HG03064 (cell line): ENCODE results near the gene USP17L29.
"Not testable (repeated sequence)": the region's sequence is repeated elsewhere in the genome, so short reads cannot be mapped to it uniquely, and the experiment has no call there.

Experiments
- ATAC-seq: cut with Tn5 transposase; IDR thresholded peaks from one replicate; pipeline ENCODE4 v1.9.1; 2021; ENCODE audit warnings: low read depth; ENCODE audit not compliant: unreplicated experiment

USP17L29 gene, protein sequence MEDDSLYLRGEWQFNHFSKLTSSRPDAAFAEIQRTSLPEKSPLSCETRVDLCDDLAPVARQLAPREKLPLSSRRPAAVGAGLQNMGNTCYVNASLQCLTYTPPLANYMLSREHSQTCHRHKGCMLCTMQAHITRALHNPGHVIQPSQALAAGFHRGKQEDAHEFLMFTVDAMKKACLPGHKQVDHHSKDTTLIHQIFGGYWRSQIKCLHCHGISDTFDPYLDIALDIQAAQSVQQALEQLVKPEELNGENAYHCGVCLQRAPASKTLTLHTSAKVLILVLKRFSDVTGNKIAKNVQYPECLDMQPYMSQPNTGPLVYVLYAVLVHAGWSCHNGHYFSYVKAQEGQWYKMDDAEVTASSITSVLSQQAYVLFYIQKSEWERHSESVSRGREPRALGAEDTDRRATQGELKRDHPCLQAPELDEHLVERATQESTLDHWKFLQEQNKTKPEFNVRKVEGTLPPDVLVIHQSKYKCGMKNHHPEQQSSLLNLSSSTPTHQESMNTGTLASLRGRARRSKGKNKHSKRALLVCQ

DNA sequence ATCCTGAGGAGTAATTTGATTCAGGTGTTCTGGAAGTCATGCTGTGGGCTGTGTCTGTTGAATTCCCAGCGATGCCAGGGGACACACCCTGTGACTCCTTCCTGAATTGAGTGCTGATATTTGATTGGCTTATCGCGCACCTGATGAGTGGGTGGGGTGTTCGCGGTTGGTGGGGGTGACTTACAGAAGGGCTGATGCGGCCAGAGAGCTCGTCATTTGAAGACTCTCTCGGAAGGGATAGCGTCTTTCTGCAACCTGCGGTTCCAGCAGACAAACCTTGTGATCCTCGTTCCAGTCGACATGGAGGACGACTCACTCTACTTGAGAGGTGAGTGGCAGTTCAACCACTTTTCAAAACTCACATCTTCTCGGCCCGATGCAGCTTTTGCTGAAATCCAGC, at the start of gene USP17L29:
Gene USP17L29 (plus strand): TSS at position 301 of the 400 bp plus-strand sequence. CDS start 0 bp downstream, at position 301.
- ATAC-seq = not testable (repeated sequence)

DNA sequence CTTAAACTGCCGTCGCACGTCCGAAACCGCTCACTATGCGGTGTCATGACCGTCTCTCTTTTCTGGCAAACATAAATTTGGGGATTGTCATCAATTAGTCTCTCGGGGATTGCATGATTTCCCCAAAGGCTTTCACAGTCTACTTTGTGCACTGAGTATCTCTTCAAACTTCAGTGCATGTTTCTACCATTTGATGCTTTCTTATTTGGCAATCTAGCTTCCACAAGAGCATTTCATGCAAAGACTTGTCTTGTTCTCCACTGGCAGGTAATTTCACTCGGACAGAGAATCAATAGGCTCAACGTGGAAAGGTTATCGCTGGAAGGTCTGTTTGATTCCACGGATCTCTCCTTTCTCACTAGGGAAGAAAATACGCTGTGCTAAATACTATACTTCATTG, 29.2 kb upstream of the USP17L29 start:
- ATAC-seq = not testable (repeated sequence)

DNA sequence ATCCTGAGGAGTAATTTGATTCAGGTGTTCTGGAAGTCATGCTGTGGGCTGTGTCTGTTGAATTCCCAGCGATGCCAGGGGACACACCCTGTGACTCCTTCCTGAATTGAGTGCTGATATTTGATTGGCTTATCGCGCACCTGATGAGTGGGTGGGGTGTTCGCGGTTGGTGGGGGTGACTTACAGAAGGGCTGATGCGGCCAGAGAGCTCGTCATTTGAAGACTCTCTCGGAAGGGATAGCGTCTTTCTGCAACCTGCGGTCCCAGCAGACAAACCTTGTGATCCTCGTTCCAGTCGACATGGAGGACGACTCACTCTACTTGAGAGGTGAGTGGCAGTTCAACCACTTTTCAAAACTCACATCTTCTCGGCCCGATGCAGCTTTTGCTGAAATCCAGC, 28.6 kb upstream of the USP17L29 start, which contains the start of gene USP17L24:
Gene USP17L24 (plus strand): TSS at position 301 of the 400 bp plus-strand sequence. CDS start 0 bp downstream, at position 301.
- ATAC-seq = not testable (repeated sequence)

DNA sequence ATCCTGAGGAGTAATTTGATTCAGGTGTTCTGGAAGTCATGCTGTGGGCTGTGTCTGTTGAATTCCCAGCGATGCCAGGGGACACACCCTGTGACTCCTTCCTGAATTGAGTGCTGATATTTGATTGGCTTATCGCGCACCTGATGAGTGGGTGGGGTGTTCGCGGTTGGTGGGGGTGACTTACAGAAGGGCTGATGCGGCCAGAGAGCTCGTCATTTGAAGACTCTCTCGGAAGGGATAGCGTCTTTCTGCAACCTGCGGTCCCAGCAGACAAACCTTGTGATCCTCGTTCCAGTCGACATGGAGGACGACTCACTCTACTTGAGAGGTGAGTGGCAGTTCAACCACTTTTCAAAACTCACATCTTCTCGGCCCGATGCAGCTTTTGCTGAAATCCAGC, 23.8 kb upstream of the USP17L29 start, which contains the start of gene USP17L25:
Gene USP17L25 (plus strand): TSS at position 301 of the 400 bp plus-strand sequence. CDS start 0 bp downstream, at position 301.
- not testable (repeated sequence) for ATAC-seq

DNA sequence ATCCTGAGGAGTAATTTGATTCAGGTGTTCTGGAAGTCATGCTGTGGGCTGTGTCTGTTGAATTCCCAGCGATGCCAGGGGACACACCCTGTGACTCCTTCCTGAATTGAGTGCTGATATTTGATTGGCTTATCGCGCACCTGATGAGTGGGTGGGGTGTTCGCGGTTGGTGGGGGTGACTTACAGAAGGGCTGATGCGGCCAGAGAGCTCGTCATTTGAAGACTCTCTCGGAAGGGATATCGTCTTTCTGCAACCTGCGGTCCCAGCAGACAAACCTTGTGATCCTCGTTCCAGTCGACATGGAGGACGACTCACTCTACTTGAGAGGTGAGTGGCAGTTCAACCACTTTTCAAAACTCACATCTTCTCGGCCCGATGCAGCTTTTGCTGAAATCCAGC, 19.1 kb upstream of the USP17L29 start, which contains the start of gene USP17L26:
Gene USP17L26 (plus strand): TSS at position 301 of the 400 bp plus-strand sequence. CDS start 0 bp downstream, at position 301.
- not testable (repeated sequence) for ATAC-seq

DNA sequence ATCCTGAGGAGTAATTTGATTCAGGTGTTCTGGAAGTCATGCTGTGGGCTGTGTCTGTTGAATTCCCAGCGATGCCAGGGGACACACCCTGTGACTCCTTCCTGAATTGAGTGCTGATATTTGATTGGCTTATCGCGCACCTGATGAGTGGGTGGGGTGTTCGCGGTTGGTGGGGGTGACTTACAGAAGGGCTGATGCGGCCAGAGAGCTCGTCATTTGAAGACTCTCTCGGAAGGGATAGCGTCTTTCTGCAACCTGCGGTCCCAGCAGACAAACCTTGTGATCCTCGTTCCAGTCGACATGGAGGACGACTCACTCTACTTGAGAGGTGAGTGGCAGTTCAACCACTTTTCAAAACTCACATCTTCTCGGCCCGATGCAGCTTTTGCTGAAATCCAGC, 14.3 kb upstream of the USP17L29 start, which contains the start of gene USP17L5:
Gene USP17L5 (plus strand): TSS at position 301 of the 400 bp plus-strand sequence. CDS start 0 bp downstream, at position 301.
- ATAC-seq = not testable (repeated sequence)

DNA sequence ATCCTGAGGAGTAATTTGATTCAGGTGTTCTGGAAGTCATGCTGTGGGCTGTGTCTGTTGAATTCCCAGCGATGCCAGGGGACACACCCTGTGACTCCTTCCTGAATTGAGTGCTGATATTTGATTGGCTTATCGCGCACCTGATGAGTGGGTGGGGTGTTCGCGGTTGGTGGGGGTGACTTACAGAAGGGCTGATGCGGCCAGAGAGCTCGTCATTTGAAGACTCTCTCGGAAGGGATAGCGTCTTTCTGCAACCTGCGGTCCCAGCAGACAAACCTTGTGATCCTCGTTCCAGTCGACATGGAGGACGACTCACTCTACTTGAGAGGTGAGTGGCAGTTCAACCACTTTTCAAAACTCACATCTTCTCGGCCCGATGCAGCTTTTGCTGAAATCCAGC, 9.6 kb upstream of the USP17L29 start, which contains the start of gene USP17L27:
Gene USP17L27 (plus strand): TSS at position 301 of the 400 bp plus-strand sequence. CDS start 0 bp downstream, at position 301.
- not testable (repeated sequence) for ATAC-seq

DNA sequence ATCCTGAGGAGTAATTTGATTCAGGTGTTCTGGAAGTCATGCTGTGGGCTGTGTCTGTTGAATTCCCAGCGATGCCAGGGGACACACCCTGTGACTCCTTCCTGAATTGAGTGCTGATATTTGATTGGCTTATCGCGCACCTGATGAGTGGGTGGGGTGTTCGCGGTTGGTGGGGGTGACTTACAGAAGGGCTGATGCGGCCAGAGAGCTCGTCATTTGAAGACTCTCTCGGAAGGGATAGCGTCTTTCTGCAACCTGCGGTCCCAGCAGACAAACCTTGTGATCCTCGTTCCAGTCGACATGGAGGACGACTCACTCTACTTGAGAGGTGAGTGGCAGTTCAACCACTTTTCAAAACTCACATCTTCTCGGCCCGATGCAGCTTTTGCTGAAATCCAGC, 4.8 kb upstream of the USP17L29 start, which contains the start of gene USP17L28:
Gene USP17L28 (plus strand): TSS at position 301 of the 400 bp plus-strand sequence. CDS start 0 bp downstream, at position 301.
- ATAC-seq = not testable (repeated sequence)

DNA sequence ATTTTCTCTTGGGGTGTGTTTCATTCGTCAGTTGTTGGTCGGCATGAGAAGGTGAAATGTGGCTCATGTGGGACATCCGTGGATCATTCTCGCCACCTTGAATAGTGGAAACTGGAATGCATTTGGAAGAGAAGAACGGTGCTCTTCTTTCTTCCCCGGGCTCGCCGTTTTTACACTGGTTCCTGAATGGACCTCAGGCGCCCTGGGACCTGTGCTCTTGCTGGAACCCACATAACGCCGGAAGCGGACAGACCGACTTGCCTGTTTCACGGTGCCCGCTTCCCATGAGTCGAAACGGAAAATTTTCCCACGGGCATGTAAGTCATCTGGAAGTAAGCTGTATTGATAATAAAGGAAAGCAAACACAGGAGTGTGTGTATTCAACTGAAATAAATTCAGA, 2.6 kb upstream of the USP17L29 start:
- ATAC-seq = not testable (repeated sequence)

DNA sequence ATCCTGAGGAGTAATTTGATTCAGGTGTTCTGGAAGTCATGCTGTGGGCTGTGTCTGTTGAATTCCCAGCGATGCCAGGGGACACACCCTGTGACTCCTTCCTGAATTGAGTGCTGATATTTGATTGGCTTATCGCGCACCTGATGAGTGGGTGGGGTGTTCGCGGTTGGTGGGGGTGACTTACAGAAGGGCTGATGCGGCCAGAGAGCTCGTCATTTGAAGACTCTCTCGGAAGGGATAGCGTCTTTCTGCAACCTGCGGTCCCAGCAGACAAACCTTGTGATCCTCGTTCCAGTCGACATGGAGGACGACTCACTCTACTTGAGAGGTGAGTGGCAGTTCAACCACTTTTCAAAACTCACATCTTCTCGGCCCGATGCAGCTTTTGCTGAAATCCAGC, 9.4 kb downstream of the USP17L29 start, which contains the start of gene USP17L30:
Gene USP17L30 (plus strand): TSS at position 301 of the 400 bp plus-strand sequence. CDS start 0 bp downstream, at position 301.
- ATAC-seq = not testable (repeated sequence)

DNA sequence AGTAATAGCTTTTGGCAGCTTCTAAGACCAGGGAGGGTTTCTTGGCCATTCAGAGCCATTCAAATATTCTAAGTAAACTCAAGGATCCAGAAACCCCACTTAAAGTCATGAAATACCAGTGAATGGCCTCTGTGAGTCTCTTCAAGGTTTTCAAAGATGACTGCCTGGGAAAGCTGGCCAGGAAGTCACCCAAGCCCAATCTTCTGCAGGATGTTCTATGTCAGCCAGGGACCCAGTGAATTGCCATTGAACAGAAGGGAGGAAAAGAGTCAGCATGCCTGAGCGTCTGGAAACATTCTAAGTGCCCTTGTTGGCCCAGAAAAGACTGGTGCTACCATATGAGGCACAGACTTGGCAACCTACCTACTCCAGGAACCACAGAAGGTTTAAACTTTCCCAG, 26.4 kb downstream of the USP17L29 start:
- ATAC-seq = not testable (repeated sequence)

DNA sequence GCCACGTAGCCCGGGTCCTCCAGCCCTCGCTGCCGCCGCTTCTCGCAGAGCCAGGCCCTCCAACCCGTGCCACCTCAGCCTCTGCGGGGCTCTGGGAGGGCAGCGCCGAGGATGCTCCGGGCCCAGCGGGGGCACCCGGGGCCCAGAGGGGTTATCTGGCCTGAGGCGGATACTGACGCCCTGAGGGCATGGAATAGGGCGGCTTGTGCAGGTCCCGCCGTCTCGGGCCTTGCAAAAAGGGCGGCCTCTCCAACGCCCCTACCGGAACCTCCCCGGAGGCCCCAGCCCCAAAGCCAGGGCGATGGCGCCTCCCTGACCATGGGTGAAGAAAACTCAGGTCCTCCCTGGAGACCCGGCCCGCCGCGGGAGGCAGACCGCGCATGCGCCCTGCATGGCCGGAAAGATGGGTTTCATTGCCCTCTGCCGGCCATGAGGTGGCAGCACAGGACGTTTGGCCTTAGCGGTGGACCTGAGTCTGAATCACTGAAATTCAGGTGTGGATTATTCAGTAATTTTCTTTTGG, 27.6 kb downstream of the USP17L29 start:
- ATAC-seq = not testable (repeated sequence)

DNA sequence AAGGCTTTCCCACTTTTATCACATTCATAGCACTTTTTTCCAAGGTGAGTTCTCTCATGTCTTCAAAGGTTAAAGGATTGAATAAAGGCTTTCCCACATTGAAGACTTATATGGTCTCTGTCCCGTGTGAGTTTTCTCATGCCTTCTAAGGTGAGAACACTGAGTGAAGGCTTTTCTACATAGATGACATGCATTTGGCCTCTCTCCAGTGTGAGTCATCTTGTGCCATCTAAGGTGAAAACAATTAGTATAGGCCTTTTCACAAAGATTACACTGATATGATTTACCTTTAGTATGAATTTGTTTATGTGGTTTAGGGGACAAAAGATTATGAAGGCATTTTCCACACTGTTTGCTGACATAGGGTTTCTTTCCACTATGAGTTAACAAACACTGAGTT, 30.7 kb downstream of the USP17L29 start:
- no peak for ATAC-seq

DNA sequence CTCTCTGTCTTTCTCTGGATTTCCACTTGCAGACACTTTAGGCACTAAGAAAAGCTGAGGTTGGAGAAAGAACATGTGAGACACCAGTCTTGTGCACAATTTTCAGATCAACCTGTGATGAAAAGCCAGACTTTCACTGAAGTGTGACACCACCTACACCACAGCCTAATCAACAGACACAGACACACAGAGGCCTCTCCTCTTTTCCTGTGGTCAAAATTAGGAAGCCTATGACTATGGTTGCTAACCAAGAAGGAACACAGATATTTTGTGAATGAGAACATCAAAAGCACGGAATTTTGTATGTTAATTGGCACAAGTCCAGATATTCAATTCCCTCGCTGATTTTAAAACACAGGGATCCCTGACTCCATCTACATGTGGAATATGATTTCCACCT, 35.6 kb downstream of the USP17L29 start:
- not testable (repeated sequence) for ATAC-seq
